ENCODE measurements around the gene COA3. TPM values are rescaled to one million over a fixed set of nuclear protein-coding genes. Genes with fewer than 3 reads are reported as not detected.

The COA3 gene
- polyA plus RNA-seq, 1 of the 3 experiments (the other 2 are of a cell fraction), result 103 TPM

DNA sequence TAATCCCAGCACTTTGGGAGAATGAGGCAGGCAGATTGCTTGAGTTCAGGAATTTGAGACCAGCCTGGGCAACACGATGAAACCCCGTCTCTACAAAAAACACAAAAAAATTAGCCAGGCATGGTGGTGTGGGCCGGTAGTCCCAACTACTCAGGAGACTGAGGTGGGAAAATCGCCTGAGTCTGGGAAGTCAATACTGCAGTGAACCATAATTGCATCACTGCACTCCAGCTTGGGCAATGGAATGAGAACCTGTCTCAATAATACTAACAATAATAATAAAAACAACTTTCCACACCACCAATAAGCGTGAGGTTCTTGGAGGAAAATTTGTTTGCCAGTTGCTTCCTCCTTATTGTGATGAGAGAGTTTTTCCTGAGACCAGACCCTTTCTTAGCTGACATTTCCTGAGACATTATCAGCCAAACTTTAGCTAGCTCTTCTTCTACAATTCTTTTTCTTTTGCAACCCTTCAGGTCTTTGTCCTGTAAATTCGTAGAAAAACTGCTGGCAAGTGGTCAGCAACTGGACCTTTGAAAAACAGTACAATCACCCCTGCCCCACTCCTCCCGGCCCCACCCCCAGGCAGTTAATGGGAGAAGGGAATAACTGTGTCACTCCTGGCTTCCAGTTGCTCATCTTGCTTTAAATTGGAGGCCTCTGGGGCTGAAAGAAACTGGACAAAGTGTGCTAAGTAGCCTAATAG lies 50.1 kb downstream of the COA3 start:
- TF ChIP-seq POLR2AphosphoS5 (IDR thresholded peaks at IDR 0.05; ENCODE audit: low read depth, low read length) (no peak), PBX3 (IDR thresholded peaks at IDR 0.05) (no peak), TEAD4 (IDR thresholded peaks at IDR 0.05; ENCODE audit: borderline replicate concordance, insufficient read depth) (no peak), NFIC (IDR thresholded peaks at IDR 0.05; ENCODE audit: borderline replicate concordance) (no peak), TAF1 (IDR thresholded peaks at IDR 0.05; ENCODE audit: borderline replicate concordance, low read depth, low read length) (no peak), ZBTB33 (IDR thresholded peaks at IDR 0.05; ENCODE audit: borderline replicate concordance, low read depth) (no peak), RXRA (IDR thresholded peaks at IDR 0.05; ENCODE audit: borderline replicate concordance, low read depth) (no peak), RAD21 (IDR thresholded peaks at IDR 0.05; ENCODE audit: low read length) (no peak), JUND (IDR thresholded peaks at IDR 0.05) (no peak)
- POLR2A ChIA-PET, result interaction anchor here (1.1 kb wide), 1 partner anchor 12 kb away, joined by 4 read pairs; the partner anchor contains the start of gene RAMP2
- peaks cover 8% of the 10 kb centered on the region; the same call in 1 of the 2 replicates for H3K27me3 ChIP-seq (ENCODE audit: insufficient read depth)
- H3K4me1 ChIP-seq (ENCODE audit: control insufficient read depth in 1 of 2, insufficient read depth in 2 of 2, low read depth in 1 of 2, low read length in 1 of 2), result peaks cover 0 to 11% of the 10 kb centered on the region in 2 experiments; a peak in 1 of 4 replicates
- H3K9me2 ChIP-seq, result no peaks in the 10 kb centered on the region
- H3K9ac ChIP-seq, result no peak overlapping the region
- CTCF ChIA-PET, result interaction anchor here (1.6 to 4.8 kb wide), 3 partner anchors 14 to 76 kb away, joined by 3 to 37 read pairs (median 16); no protein-coding TSS in a partner anchor
- no peaks in the 10 kb centered on the region for H4K20me1 ChIP-seq (ENCODE audit: insufficient read depth)
- WGBS (ENCODE audit: low lambda C conversion rate), result 50% methylated on average over 7 of the region's 7 CpGs
- no peak for DNase-seq
- H3F3A ChIP-seq (replicated peaks; ENCODE audit: insufficient read depth), result peaks cover 3% of the 10 kb centered on the region
- H3K79me2 ChIP-seq (ENCODE audit: insufficient read depth), result peaks cover 11% of the 10 kb centered on the region
- H3K4me3 ChIP-seq (ENCODE audit: low read depth in 2 of 2, low read length in 1 of 2), result no peak overlapping the region
- H3K9me3 ChIP-seq, result no peaks in the 10 kb centered on the region
- H3K36me3 ChIP-seq (replicated peaks in 1 of 2; ENCODE audit: control insufficient read depth in 1 of 2, insufficient read depth in 2 of 2, low read length in 1 of 2), result no peaks in the 10 kb centered on the region
- H2AFZ ChIP-seq (ENCODE audit: low read depth), result no peak overlapping the region
- H3K27ac ChIP-seq (ENCODE audit: low read depth in 2 of 2, low read length in 1 of 2), result no peak overlapping the region
- no peak overlapping the region for H3K4me2 ChIP-seq

Small RNA genes within 50 kb of the gene (small RNA-seq; reads per million reads assigned to genes)
- gene HMGN2P15, result 0 reads per million in 7 experiments
- gene MIR6781, result 0 reads per million in 7 experiments

Other genes starting within 250 kb of the COA3 start
- gene HSD17B1, start 245.8 kb downstream of the COA3 start, polyA plus RNA-seq (2012; rRNA removed), result 1.2 and 1.3 TPM in 2 replicates
- gene COASY, start 236.6 kb downstream of the COA3 start, polyA plus RNA-seq (2012; rRNA removed), result 56.6 and 69.4 TPM in 2 replicates
- gene MLX, start 231.6 kb downstream of the COA3 start, polyA plus RNA-seq (2012; rRNA removed), result 44.5 and 66.4 TPM in 2 replicates
- 14.2 and 17.3 TPM in 2 replicates for gene PSMC3IP, start 221.0 kb downstream of the COA3 start, polyA plus RNA-seq (2012; rRNA removed)
- gene RETREG3, start 189.3 kb downstream of the COA3 start, polyA plus RNA-seq (2012; rRNA removed), result 13.3 and 24.9 TPM in 2 replicates
- gene TUBG1, start 189.0 kb downstream of the COA3 start, polyA plus RNA-seq (2012; rRNA removed), result 72.4 and 145 TPM in 2 replicates
- gene TUBG2, start 139.4 kb downstream of the COA3 start, polyA plus RNA-seq (2012; rRNA removed), result 27.6 and 33.9 TPM in 2 replicates
- gene PLEKHH3, start 121.7 kb downstream of the COA3 start, polyA plus RNA-seq (2012; rRNA removed), result 9.8 and 12.8 TPM in 2 replicates
- 2.2 and 3.1 TPM in 2 replicates for gene CCR10, start 116.9 kb downstream of the COA3 start, polyA plus RNA-seq (2012; rRNA removed)
- gene CNTNAP1, start 116.2 kb downstream of the COA3 start, polyA plus RNA-seq (2012; rRNA removed), result 74.3 and 92.7 TPM in 2 replicates
- 28.6 and 42.9 TPM in 2 replicates for gene EZH1, start 53.7 kb downstream of the COA3 start, polyA plus RNA-seq (2012; rRNA removed)
- gene RAMP2, start 37.5 kb downstream of the COA3 start, polyA plus RNA-seq (2012; rRNA removed), result 2.5 and 3.0 TPM in 2 replicates
- 127 and 158 TPM in 2 replicates for gene VPS25, start 25.3 kb downstream of the COA3 start, polyA plus RNA-seq (2012; rRNA removed)
- gene WNK4, start 18.1 kb downstream of the COA3 start, polyA plus RNA-seq (2012; rRNA removed), result 8.7 and 12.5 TPM in 2 replicates
- 0.26 TPM in 1 of 2 replicates, not detected in the other for gene CNTD1, start 157 bp upstream of the COA3 start, polyA plus RNA-seq (2012; rRNA removed)
- 78.0 and 97.4 TPM in 2 replicates for gene BECN1, start 25.6 kb upstream of the COA3 start, polyA plus RNA-seq (2012; rRNA removed)
- 139 and 152 TPM in 2 replicates for gene PSME3, start 34.7 kb upstream of the COA3 start, polyA plus RNA-seq (2012; rRNA removed)
- gene AOC2, start 45.9 kb upstream of the COA3 start, polyA plus RNA-seq (2012; rRNA removed), result 0.24 and 0.33 TPM in 2 replicates
- 0.03 and 0.08 TPM in 2 replicates for gene AOC3, start 52.5 kb upstream of the COA3 start, polyA plus RNA-seq (2012; rRNA removed)
- not detected in 2 replicates for gene G6PC1, start 102.1 kb upstream of the COA3 start, polyA plus RNA-seq (2012; rRNA removed)
- gene AARSD1, start 165.8 kb upstream of the COA3 start, polyA plus RNA-seq (2012; rRNA removed), result 52.0 and 59.4 TPM in 2 replicates
- 1.4 and 1.7 TPM in 2 replicates for gene PTGES3L, start 181.4 kb upstream of the COA3 start, polyA plus RNA-seq (2012; rRNA removed)
- gene RUNDC1, start 181.9 kb upstream of the COA3 start, polyA plus RNA-seq (2012; rRNA removed), result 9.0 and 9.5 TPM in 2 replicates
- 4,890 and 6,383 TPM in 2 replicates for gene RPL27, start 199.7 kb upstream of the COA3 start, polyA plus RNA-seq (2012; rRNA removed)
- gene IFI35, start 208.1 kb upstream of the COA3 start, polyA plus RNA-seq (2012; rRNA removed), result 15.7 and 17.6 TPM in 2 replicates
- gene VAT1, start 223.7 kb upstream of the COA3 start, polyA plus RNA-seq (2012; rRNA removed), result 157 and 170 TPM in 2 replicates
- 8.9 and 10.5 TPM in 2 replicates for gene RND2, start 226.5 kb upstream of the COA3 start, polyA plus RNA-seq (2012; rRNA removed)

All from SK-N-SH (cell line).